Stimulated activated CD4-positive, alpha-beta T cell treated with anti-CD3 and anti-CD28 coated beads, Interleukin-4, amount 100 ng/mL, for 24 hours (primary cell): ENCODE data around the gene POSTN.
"Not testable (repeated sequence)": the region's sequence is repeated elsewhere in the genome, so short reads cannot be mapped to it uniquely, and the experiment has no call there.

Experiments used
- DNase-seq: peaks from one replicate; pipeline ENCODE4 v3.0.0-alpha.2; 2020

The POSTN gene

DNA sequence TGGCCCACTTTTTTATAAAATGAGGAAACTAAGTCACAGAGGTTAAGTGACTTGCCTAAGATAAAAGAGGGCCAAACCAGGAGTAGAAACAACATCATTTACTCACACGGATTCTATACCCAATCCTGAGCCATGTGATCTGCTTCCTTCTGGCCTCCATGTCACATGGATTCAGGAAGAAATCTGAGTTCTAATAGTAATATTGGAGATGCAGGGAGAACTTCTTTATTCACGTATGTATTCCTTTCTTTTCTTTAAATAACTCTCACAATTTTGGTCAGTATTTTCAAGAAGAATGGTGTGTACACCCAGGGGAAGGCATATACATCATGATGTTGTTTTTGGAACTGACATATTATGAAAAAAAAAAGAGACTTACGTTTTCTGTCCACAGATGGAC is 1.8 kb downstream of the POSTN start:
- DNase-seq: no peak

DNA sequence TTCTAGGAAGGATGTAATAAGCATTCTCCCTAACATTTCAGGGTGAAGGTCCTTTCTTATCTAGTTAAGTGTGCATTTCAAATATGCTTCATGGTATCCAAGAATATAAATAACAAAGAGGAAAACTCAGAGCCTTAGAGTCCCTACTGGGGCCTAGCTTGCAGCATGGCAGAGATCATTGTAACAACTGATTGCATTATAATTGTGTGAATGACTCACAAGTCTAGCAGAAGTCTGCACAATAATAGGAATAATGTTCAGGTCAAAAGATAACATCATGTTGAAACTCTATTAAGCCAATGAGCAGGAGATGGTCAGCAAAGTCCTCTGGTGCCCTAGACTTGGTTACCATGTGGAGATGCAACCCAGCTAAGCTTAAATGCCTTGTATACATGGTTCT is 3.4 kb downstream of the POSTN start:
- no peak for DNase-seq

DNA sequence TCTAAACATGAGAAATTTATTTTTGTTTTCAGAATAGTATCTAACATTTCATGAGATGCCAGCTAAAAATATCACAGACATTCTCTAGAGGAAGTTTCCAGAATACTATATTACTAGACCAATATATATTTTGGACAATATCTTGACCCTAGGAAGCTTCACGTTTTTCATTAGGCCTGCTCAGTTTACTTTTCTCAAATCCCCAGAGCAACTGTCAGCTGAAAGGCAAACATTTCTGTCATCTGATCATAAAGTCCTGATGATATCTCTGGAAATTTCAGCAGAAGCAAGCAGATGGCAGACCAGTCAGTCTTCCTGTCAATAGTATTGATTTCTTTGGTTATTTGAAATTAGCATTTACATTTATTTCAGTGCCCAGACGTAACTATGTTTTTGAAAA is 4.0 kb downstream of the POSTN start:
- DNase-seq: no peak

- DNase-seq: not testable (repeated sequence)
Observed at GRCh38 chr13:37589381-37589780, 9.2 kb downstream of the POSTN start.

DNA sequence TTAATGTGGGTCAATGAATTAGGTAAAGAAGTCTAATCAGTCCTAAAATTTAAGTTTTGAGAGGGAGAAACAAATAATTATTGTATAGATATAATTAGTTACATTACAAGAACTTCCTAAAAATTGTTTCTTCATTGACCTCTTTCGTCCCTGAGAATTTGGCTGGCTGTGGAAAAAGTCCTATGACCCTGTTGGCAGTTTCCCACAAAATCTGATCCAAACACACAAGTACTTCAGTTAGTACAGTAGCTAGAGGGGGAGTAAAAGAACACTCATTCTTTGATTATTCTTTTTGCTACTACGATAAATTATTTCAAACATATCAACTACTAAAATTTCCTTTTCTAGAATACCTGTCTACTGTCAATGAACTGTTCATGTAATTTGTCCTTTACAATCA is 11.3 kb downstream of the POSTN start:
- DNase-seq: no peak

- DNase-seq: no peak
Observed at GRCh38 chr13:37586164-37586563, 12.4 kb downstream of the POSTN start.

DNA sequence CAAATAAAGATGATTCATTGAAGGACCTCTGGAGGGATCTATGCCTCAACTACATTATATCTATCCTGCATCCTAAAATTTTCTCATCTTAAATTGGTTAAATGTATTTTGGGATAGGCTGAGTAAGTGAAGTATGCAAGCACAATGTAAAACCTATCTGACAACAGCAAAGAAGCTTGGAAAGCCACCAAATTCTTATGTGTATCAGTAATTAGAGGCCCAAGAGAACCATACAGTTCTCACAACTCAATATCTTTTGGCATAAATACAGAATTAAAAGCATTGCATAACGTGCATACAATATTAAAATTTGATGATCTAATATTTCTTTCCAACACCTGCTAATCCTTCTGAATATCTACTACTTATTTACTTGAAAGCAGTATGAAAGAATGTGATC is 13.0 kb downstream of the POSTN start:
- no peak for DNase-seq

GRCh38 chr13:37576601-37577000 is 22.0 kb downstream of the POSTN start:
- DNase-seq: no peak

DNA sequence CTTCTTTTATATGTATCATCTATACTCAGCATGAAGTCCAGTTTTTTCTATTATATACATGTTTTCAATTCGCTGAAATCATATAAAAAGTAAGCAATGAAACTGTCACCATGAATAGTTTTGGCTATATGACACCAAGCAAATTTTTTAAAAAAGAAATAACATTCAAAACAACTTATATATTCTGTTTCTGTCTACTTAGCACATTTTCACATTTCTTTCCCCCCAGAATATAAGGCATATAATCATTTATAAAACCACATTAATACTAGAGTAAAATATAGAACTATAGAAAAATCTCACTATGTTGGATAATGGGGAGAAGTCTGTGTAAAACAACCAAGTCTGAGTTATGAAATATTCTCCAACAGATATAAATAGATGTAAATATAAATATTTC is 33.1 kb downstream of the POSTN start:
- no peak for DNase-seq

GRCh38 chr13:37561031-37561430 is 37.5 kb downstream of the POSTN start:
- no peak for DNase-seq

- no peak for DNase-seq
Observed at GRCh38 chr13:37560526-37560925, 38.0 kb downstream of the POSTN start.

GRCh38 chr13:37558766-37559165 is 39.8 kb downstream of the POSTN start:
- not testable (repeated sequence) for DNase-seq

GRCh38 chr13:37546087-37546486 is 52.5 kb downstream of the POSTN start:
- DNase-seq: no peak

GRCh38 chr13:37544995-37545394 is 53.6 kb downstream of the POSTN start:
- no peak for DNase-seq

- DNase-seq: no peak
Observed at GRCh38 chr13:37539976-37540605, 58.5 kb downstream of the POSTN start.

DNA sequence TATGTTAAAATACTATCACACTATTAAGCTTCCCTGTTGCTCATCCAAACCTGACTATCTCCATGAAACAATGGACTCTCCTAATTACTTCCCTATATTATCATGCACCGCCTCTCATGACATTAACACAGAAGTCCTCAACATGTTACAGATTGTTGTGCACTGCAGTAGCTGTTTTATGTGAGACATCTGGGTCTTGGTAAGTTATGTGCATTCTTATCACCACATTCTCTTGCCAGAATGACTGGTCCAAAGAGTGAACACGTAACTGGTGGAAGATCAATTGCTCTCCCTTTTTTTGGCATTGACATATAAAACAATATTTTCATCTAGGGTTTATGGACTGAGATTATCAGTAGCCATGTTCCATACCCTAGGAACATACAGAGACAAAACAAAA is 59.4 kb downstream of the POSTN start:
- DNase-seq: no peak

DNA sequence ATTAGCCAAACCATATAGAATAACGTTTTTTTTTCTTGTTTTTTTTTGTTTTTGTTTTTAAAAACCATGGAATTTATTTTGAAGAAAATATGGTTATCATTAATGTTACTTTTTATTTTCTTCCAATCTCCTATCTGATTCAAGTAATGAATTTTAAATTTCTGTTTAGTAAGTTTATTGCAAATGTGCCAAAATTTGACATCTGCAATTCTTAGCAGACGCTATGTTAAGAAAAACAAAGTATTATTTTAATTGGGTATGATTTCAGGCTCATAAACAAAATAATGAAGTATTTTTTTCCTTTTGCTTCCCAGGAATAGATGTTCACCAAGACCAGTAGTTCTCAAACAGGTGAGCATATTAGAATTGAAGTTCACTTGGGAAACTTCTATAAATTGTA is 63.1 kb downstream of the POSTN start:
- DNase-seq: no peak

DNA sequence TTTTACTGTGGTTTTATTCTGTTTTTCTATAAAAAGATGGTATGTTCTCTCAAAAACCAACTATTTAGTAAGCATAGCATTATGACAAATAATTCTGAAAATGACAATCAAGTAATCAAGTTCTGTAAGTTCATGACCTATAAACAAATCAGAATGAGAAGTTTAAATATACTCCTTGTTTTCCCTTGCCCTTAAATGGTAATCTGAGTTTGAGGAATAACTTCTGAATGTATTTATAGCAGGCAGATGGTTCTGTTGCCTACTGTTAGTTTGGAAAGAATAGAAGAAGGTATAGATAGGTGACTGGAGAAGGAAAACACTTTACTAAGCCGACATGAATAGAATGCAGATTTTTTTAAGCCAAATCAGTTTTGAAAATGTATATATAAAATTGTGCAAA is 63.9 kb downstream of the POSTN start:
- no peak for DNase-seq

GRCh38 chr13:37534181-37534580 is 64.4 kb downstream of the POSTN start:
- no peak for DNase-seq

DNA sequence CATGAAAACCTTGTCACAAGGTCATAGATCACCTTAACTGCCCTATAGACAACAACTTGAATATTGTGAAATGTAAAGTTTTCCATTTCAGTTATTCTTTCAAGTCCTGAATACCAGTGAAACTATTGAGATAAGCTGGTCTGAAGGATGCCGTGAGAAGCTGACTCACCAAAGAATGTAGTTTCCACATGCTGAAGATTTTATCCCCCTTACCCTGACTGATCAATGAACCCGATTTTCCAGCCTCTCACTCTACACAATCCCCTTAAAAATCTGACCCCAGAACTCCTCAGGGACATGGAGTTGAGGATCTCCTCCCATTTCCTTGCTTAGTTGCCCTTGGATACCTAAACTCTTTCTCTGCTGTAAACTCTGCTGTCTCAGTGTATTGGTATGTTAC is 67.5 kb downstream of the POSTN start:
- DNase-seq: no peak

DNA sequence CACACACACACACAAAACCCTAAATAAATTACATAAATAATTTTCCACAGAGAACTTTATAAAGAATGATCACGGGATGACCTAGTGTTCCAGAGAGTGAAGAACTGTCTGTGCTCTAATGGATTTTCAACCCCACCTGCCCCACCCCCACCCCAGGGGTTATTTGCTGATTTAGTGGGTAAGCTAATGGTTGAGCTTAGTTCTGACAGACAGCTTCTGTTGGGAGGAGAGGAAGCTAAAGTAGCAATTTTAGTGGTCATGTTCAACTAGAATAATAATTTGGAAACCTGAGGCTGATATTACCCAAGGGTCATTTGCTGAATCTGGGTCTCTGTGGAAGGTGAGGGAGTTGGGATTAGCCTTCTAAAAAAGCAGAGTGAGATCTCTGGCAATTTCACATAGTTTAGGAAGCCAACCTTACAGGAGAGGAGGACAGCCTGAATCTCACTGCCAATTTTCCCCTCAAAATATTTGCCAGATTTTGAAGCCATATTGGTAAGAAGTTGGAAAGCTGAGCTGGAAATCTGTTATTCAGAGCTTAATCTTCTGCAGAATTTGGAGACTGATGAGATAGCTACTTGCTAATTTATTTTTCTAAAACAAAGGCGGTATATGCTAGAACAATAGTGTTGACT is 68.7 kb downstream of the POSTN start:
- no peak for DNase-seq

DNA sequence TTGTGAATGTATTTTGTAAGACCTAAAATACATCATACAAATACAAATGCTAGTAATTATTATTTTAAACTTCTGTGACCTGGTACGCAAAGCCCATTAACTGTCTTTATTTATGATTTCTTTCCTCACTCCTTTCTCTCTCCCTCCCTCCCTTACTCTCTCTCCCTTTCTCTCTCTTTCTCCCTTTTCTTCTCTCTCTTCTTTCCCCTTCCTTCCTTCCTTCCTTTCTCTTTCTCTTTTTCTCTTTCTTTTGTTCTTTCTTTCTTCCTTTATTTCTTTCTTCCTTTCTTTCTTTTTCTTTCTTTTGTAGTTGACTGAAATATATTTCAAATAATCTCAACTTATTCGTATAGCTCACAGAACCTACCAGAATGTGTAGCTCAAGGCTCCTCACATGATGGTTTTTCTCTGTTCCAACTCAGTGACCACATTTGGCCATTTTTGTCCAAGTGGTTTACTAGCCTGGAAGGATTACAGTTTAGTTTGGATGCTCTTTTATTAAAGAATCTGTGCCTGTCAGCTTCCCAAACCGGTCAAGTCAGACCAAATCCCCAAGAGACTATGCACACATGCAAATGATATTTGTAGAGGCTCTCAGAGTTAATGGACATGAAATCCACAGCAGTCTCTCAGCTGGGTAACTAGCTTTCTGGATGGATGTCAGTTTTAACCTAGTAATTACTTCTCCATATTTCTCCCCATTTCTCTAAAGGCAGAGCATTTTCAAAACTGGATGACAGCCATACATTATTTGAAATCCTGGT is 71.7 kb downstream of the POSTN start:
- DNase-seq: no peak

DNA sequence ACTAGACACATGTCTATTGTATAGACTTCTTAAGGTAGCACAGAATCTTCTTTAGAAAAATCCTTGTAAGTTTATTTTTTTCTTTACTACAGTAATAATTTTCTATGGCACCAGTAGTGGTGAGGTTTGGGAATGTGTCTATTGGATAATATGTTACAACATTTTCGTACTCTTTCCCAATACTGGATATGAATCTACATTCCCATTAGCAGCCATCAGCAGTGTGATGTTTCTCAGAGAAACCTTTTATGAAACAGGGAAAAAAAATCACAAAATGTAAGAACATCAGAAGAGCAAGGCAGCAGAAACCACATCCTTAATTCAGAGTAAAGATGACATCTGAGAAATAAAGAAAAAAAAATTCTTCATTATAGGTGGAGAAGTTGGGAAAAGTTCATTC is 83.3 kb downstream of the POSTN start:
- DNase-seq: no peak
